HG03095 (cell line): ENCODE data around the gene TNFSF8.

ENCODE experiments used
- ATAC-seq: cut with Tn5 transposase; IDR thresholded peaks from one replicate; pipeline ENCODE4 v1.9.1; 2021; ENCODE audit warnings: moderate library complexity; ENCODE audit not compliant: unreplicated experiment

Gene TNFSF8

GRCh38 chr9:114930056-114930812 is at the start of gene TNFSF8:
TNFSF8 (minus strand) TSS chr9:114930591; CDS start chr9:114930303, 288 bp downstream.
- no peak for ATAC-seq

GRCh38 chr9:114973216-114973615 is 42.8 kb upstream of the TNFSF8 start:
- ATAC-seq: no peak

- ATAC-seq: no peak
Observed at GRCh38 chr9:114972510-114973136, 42.2 kb upstream of the TNFSF8 start.

GRCh38 chr9:114969269-114969668 is 38.9 kb upstream of the TNFSF8 start:
- ATAC-seq: no peak

GRCh38 chr9:114968671-114969070 is 38.3 kb upstream of the TNFSF8 start:
- ATAC-seq: no peak

- ATAC-seq: no peak
Observed at GRCh38 chr9:114965564-114965963, 35.2 kb upstream of the TNFSF8 start.

- ATAC-seq: no peak
Observed at GRCh38 chr9:114962809-114963208, 32.4 kb upstream of the TNFSF8 start.

GRCh38 chr9:114960276-114960675 is 29.9 kb upstream of the TNFSF8 start:
- no peak for ATAC-seq

- no peak for ATAC-seq
Observed at GRCh38 chr9:114958844-114959235, 28.4 kb upstream of the TNFSF8 start.

GRCh38 chr9:114958021-114958843 is 27.8 kb upstream of the TNFSF8 start:
- ATAC-seq: no peak

- ATAC-seq: no peak
Observed at GRCh38 chr9:114957558-114957957, 27.2 kb upstream of the TNFSF8 start.

- ATAC-seq: no peak
Observed at GRCh38 chr9:114954956-114955582, 24.7 kb upstream of the TNFSF8 start.

GRCh38 chr9:114953959-114954358 is 23.6 kb upstream of the TNFSF8 start:
- ATAC-seq: no peak

- no peak for ATAC-seq
Observed at GRCh38 chr9:114953046-114953445, 22.7 kb upstream of the TNFSF8 start.

- no peak for ATAC-seq
Observed at GRCh38 chr9:114950761-114951160, 20.4 kb upstream of the TNFSF8 start.

- no peak for ATAC-seq
Observed at GRCh38 chr9:114947058-114947457, 16.7 kb upstream of the TNFSF8 start.

GRCh38 chr9:114945616-114946412 is 15.4 kb upstream of the TNFSF8 start:
- no peak for ATAC-seq

GRCh38 chr9:114941376-114941775 is 11.0 kb upstream of the TNFSF8 start:
- no peak for ATAC-seq

GRCh38 chr9:114938687-114939575 is 8.5 kb upstream of the TNFSF8 start:
- ATAC-seq: no peak
